ENCODE results near the gene LORICRIN.

Gene LORICRIN

DNA sequence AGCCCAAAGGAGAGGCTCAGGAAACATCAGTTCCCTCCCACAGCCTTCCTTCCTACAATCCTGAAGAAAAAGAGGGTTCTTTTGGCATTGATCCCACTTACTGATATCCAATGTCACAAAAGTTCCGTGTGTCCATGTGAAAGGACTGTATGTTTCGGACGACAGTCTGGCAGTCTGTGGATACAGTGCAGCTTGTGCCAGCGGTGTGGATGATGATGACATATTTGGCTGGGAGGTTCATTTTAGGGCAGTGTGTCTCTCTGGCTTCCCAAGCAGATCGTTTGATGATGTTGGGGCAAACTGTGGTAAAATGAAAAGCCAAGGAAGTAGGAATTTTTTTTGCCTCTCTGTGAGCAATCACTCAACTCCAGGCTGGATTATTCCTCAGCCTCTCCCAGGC lies 42.8 kb downstream of the LORICRIN start:
- no peak for DNase-seq (ENCODE audit: low spot score)
- no peak for FAIRE-seq

DNA sequence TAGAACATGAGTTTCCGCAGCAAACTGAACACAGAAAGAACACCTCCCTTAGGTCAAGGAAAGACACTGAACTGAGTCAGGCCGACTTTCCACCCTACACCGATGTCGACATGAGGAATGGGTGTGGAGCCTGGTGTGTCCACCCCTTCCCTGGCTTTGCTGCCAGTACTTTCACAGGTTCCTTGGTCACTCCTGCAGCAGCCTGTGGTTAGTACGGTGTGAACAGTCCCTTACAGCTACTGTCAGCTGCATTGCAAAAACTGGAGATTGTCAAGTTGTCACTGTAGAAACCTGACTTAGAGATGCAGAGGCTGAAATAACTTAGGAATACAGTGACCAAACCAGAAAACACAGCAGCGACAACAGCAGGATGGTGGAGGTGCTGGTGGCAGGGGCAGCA lies 46.2 kb downstream of the LORICRIN start:
- no peak for FAIRE-seq
- no peak for DNase-seq (ENCODE audit: low spot score)

GRCh38 chr1:153306303-153307220 lies 47.1 kb downstream of the LORICRIN start:
- FAIRE-seq (no peak), DNase-seq (ENCODE audit: low spot score) (no peak)

- FAIRE-seq = no peak
Measured at GRCh38 chr1:153307221-153307600, 47.7 kb downstream of the LORICRIN start.

GRCh38 chr1:153308540-153308939 lies 49.1 kb downstream of the LORICRIN start:
- FAIRE-seq (no peak), DNase-seq (ENCODE audit: low spot score) (no peak)

More at GRCh38 chr1:153307221-153307600, 47.7 kb downstream of the LORICRIN start:
- no peak for DNase-seq (ENCODE audit: low spot score)

DNA sequence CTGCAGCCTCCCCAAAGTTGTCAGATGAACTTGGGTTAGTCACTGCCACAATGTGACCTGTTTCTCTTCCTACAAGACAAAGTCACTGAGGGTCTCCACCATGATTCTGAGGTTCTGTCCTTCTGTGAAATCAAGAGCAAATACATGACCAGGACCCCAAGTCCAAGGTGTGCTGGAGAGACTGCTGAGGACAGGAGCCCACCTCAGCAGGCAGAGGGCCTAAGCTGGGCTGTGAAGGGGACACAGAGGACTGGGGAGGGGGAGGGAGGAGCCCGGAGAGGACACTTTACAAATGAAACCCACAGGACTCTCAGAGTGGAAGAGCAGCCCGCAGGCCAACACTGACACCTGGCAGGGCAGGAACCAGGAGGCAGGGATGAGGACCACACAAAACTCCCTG lies 50.0 kb downstream of the LORICRIN start:
- FAIRE-seq (no peak), DNase-seq (ENCODE audit: low spot score) (no peak)

- no peak for DNase-seq (ENCODE audit: low spot score)
- FAIRE-seq = no peak
Measured at GRCh38 chr1:153310526-153310925, 51.0 kb downstream of the LORICRIN start.

Data from urothelium cell line (cell line).